GM18517 (cell line): ENCODE data around the gene RFWD3.
"Not testable (repeated sequence)": the region's sequence is repeated elsewhere in the genome, so short reads cannot be mapped to it uniquely, and the experiment has no call there.

Source experiments
- ATAC-seq: cut with Tn5 transposase; IDR thresholded peaks from one replicate; pipeline ENCODE4 v1.9.1; 2021; ENCODE audit warnings: mild to moderate bottlenecking, moderate library complexity; ENCODE audit not compliant: unreplicated experiment

The RFWD3 gene, protein sequence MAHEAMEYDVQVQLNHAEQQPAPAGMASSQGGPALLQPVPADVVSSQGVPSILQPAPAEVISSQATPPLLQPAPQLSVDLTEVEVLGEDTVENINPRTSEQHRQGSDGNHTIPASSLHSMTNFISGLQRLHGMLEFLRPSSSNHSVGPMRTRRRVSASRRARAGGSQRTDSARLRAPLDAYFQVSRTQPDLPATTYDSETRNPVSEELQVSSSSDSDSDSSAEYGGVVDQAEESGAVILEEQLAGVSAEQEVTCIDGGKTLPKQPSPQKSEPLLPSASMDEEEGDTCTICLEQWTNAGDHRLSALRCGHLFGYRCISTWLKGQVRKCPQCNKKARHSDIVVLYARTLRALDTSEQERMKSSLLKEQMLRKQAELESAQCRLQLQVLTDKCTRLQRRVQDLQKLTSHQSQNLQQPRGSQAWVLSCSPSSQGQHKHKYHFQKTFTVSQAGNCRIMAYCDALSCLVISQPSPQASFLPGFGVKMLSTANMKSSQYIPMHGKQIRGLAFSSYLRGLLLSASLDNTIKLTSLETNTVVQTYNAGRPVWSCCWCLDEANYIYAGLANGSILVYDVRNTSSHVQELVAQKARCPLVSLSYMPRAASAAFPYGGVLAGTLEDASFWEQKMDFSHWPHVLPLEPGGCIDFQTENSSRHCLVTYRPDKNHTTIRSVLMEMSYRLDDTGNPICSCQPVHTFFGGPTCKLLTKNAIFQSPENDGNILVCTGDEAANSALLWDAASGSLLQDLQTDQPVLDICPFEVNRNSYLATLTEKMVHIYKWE

DNA sequence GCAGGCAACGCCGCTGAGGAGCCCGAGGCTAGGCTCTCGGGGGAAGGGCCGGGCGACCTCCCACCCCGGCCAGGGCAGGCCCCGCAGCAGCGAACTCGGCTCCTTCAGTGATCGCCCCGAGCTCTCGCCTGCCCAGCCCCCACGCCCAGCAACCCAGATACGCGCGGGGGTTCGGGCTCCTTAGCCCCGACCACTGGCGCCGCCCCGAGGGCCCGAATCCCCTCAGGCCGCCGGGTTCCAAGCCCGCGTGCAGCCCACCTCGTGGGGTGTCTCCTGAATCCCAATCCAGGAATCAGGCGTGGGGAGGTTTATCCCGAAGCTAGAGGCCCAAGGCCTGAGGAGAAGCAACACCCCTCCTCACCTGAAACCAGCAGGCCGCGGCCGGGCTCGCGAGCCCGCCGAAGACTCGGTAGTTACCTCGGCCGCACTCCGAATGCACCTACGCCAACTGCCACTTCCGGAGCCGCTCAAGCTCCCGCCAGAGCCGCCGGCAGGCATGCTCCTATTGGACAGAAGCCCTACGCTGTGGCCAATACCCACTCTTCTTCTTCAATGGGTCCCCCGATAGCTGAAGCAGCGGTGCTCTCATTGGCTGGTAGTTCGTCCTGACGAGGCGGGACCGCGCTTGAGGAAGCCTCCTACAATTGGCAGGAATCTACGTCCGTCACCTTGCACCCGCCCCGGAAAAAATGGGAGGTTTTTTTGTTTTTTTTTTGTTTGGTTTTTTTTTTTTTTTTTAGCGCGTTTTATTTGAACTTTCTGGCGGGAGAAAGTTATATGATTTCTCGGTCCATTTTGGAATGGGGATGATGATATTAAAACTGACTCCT is at the start of gene RFWD3:
Gene RFWD3, minus strand, starts transcription at position 453 of the 830 bp plus-strand sequence. CDS start 5,428 bp downstream, outside the sequence.
- peak; percentile 100 for ATAC-seq

DNA sequence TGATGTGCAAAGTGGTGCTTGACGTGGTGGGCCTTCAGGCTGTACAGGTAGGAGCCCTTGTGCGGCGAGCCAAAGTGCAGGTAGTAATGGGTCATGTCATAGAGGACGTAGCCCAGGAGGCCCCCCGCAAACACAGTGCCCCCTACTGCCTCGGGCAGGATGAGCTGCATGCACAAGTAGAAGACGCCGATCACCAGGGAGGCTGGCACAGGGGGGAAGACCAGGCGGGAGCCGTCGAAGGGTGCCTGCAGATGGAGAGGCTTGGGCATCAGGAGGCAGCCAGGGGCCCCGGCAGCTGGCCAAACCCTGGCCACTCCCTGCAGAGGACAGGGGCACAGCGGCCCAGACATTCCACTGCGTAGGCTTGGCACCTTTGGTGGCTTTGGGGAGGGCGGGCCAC is 49.7 kb upstream of the RFWD3 start:
- ATAC-seq = no peak

DNA sequence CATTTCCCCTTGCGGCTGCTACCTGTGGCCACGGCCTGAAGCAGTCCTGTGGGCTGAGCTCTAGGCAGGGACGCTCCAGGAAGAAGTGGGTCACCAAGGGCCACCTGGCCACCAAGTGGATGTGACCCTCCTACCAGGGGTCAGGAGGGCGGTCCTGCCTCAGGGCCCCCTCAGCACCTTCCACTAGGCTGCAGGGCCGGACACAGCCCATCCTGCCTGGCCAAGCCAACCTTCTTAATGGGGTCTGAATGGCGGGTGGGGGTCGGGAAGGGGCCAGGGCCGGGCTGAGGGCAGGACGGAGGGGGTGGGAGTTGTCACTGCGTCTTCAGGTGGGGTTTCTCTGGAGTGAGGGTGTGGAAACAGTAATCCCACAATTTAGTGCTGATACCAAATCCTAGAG is 47.2 kb upstream of the RFWD3 start:
- no peak for ATAC-seq

- no peak for ATAC-seq
These were observed 46.6 kb upstream of the RFWD3 start for GRCh38 chr16:74713325-74713724.

- no peak for ATAC-seq
These were observed 45.3 kb upstream of the RFWD3 start for GRCh38 chr16:74711938-74712337.

DNA sequence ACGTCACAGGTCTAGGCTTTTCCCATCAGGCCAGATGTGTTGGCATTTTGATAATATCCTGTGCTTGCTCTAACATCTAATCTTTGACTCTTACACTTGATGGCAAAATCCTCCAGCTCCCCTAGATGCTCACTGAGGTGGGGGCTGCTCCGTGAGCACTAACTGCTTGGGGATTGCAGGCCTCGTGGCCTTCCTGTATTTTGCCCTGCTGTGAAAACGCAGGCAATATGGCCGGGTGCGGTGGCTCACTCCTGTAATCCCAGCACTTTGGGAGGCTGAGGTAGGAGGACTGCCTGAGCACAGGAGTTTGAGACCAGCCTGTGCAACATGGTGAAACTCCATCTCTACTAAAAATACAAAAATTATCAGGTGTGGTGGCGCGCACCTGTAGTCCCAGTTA is 43.7 kb upstream of the RFWD3 start:
- no peak for ATAC-seq

DNA sequence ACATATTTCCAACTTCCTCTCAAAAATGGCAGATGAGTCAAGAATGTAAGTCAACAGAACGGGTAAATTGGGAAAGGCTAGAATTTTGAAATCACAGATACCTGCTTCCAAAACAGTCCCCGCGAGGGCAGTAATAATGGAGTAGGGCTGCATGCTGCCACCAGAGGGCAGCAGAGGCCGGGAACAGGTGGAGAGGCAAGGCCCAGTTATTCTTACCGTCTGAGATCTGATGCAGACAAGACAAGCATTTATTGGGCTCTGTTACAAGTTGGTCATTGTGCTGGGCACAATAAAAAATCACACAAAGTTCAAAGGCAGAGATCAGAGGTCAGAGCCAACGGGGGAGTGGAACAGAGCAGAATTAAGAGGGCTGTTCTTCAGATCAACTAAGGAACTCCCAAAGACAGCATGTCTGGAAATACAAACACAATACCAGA is 42.8 kb upstream of the RFWD3 start:
- peak; percentile 85 for ATAC-seq

GRCh38 chr16:74700438-74701225 is 34.0 kb upstream of the RFWD3 start, which contains the start of gene MLKL:
Gene MLKL, minus strand, starts transcription at chr16:74700862. Its CDS starts 5,105 bp downstream, at chr16:74695757.
- no peak for ATAC-seq

DNA sequence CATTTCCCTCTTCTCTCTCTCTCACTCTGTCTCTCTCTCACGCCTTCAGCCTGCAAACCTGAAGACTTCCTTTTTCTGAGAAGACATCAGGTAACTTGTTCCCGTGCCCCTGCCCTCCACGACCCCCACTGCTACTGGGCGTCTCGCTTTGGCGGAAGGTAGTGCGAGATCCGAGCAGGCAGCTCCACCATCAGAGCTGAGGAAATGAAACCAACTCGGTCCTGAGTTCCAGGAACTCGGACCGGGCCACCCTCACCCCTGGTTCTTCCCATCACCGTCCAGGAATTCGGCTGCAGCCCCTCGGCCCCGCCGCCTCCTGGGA is 33.4 kb upstream of the RFWD3 start:
- ATAC-seq = no peak

DNA sequence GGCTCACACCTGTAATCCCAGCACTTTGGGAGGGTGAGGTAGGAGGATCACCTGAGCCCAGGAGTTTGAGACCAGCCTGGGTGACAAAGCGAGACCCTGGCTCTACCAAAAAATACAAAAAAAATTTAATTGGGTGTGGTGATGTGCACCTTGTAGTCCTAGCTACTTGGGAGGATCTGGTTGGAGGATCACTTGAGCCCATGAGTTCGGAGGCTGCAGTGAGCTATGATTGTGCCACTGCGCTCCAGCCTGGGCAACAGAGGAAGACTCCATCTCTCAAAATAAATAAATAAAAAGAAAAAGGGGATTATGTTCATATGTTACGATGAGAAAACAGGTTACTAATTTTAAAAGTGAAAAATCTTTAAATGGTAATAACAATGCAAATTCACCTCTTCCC is 33.0 kb upstream of the RFWD3 start:
- no peak for ATAC-seq

- ATAC-seq = no peak
These were observed 31.5 kb upstream of the RFWD3 start for GRCh38 chr16:74698222-74698621.

DNA sequence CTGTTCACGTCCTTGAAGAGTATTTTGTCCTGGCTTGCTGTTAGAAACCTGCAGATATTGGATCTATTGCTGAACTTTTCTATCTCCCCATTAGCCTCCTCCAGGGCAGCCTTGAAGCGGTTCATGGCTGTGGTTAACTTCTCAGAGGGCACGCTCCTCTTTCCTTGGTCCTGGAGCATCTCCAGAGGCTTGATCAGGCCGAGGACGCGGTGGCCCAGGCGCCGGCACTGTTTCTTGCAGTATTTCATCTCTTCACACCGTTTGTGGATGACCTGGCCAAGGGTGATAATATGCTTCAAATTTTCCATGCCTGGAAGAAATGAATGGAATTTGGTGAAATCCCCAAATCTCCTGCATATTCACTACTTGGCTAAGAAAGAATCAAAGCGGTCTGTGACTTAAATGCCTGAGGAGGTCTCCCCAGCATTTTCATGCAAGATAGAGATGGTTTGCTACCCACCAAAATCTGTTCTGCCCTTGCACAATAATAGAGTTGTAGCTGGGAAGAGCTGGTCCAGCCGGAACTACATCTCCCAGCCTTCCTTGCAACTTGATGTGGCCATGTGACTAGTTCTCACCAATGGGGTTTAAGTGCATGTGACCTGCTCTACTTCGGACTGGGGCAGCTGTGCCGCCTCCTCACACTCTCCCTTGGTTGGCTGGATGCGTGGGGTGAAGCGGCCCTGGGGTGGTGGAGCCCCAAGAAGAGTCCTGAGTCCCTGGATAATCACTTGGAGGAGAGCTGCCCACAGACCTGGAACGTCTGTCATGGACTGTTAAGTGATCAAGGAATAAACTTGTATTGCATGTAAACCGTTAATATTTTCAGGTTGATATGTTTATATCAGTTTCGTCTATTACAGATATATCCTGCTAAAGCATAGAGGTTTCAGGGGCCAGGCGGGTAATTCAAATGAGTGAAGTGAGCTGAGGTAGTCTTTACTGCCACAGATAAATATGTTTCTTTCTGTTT is 29.1 kb upstream of the RFWD3 start:
- ATAC-seq = peak; percentile 92

DNA sequence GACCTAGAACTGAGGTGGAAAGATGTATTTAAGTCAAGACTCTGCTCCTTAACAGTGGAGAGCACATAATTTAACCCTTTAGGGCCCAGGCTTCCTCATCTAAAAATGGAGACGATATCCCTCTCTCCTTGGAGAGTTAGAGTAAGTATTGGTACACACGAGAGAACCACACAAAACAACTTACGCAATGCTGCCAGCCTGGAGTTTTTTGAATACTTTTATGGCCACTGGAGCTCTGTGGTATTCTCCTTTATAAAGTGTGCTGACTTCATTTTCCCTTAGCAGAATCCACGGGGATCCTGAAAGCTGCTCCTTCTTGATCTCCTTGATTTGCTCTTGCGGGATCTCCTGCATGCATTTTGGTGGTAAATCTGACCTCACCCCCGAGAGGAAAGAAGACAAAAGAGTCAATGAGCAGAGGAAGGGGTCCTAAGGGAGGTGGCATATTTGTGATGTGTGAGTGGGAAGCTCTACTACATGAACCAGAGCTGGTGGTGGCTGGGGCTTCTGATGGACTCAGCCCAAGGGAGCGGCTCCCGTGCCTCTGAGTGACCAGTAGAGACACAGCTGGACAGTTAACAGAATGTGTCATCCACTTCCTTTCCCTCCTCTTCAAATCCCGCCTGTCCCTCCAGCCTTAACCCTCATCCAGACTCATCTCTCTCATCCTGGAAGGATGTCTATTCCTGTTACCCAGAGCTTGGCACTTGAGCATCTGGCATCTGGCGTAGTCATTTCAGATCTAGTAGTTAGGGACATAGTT is 24.6 kb upstream of the RFWD3 start:
- no peak for ATAC-seq

GRCh38 chr16:74682556-74682955 is 15.9 kb upstream of the RFWD3 start:
- ATAC-seq = no peak

DNA sequence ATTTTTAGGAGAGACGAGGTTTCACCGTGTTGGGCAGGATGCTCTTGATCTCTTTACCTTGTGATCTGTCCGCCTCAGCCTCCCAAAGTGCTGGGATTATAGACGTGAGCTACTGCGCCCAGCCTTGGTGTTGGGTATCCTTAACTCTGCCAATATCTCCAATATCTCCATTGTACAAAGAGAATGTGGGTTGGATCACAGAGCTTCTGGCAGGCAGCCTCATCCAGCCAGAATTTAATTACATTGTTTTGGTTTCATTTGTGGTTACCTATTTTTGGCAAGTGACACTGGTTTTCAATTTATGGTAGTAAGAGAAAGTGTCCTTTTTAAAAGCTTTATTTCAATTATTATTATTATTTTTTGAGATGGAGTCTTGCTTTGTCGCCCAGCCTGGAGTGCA is 14.0 kb upstream of the RFWD3 start:
- no peak for ATAC-seq

GRCh38 chr16:74679983-74680382 is 13.3 kb upstream of the RFWD3 start:
- ATAC-seq = no peak

- ATAC-seq = no peak
These were observed 11.2 kb upstream of the RFWD3 start for GRCh38 chr16:74677868-74678267.

GRCh38 chr16:74673876-74674275 is 7.2 kb upstream of the RFWD3 start:
- ATAC-seq = no peak

DNA sequence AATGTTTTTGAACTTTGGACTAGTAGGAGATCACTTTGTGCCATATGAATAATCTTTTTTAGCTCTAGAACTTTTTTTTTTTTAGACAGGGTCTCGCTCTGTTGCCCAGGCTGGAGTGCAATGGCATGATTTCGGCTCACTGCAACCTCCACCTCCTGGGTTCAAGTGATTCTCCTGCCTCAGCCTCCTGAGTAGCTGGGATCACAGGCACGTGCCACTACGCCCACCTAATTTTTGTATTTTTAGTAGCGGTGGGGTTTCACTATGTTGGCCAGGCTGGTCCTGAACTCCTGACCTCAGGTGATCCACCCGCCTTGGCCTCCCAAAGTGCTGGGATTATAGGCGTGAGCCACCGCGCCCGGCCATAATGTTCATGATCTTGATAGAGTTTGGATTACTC is 2.2 kb upstream of the RFWD3 start:
- not testable (repeated sequence) for ATAC-seq
